Testis (tissue), 2 donors: ENCODE results near the gene FSCN2.

Experiments used
- CTCF ChIP-seq, 3 experiments: fragments of 450-650 bp in 2 of 3; fragments of 200-600 bp in 1 of 3; sonication (generic) in 1 of 3; IDR thresholded peaks; one replicate each; pipeline ENCODE4 v1.5.1; 2016 to 2019; ENCODE audit warnings: antibody characterized with exemption in 3 of 3, mild to moderate bottlenecking in 2 of 3, moderate library complexity in 1 of 3
- POLR2A ChIP-seq: fragments of 450-650 bp; IDR thresholded peaks from one replicate; pipeline ENCODE4 v1.6.1; 2017; ENCODE audit warnings: antibody characterized with exemption, mild to moderate bottlenecking, moderate library complexity

GRCh38 chr17:81517009-81517338 lies 11.2 kb upstream of the FSCN2 start:
- no peak for TF ChIP-seq CTCF (IDR thresholded peaks at IDR 0.05)
- TF ChIP-seq POLR2A = no peak
